AG09319 (cell line): ENCODE measurements around the gene FGF4.

ENCODE experiments used
- DNase-seq: peaks from one replicate; pipeline ENCODE4 v3.0.0-alpha.2; 2010; ENCODE audit warnings: low read depth; ENCODE audit errors: extremely low read depth
- TF ChIP-seq, protein P1 (sequence below): IDR thresholded peaks from 2 replicates; pipeline ENCODE4 v1.5.1; 2011; ENCODE audit warnings: low read depth, mild to moderate bottlenecking, inconsistent platforms, low read length, moderate library complexity

The FGF4 gene

DNA sequence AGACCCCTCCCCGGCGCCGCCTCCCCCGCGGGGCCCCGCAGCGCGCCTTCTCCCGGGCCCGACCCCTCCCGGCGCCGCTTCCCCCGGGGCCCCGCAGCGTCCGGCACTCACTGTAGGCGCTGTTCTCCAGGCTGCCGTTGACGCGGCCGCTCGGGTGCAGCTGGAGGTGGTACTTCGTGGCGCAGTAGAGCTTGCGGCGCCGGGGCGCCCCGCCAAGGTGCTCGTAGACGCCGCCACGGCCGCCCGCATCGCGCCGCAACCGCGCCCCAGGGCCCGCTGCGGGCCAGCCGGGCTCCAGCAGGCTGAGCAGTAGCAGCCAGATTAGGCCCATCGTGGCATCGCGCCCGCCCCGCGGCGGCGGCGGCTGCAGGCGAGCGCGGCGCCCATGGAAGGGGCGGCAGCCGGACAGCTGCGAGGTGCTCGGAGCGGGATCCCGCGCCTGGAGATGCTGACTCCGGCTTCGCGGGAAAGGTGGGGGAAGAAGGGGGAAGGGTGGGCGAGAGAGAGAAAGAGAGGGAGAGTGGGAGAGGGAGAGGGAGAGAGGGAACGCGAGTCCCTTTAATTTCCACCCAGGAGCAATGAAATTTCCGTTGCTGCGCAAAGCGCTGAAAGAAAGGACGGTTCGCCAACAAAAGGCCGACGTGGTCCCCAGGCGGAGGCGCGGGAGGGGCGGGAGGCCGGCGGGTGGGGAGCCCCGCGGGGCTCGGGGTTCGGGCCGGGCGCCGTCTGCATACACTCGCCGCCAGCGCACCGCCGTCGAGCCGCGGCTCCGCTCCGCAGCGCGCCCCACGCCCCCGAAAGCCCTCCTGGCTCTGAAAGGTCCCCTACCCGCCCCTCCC is 43.7 kb upstream of the FGF4 start, which contains the start of gene FGF3:
FGF3 (minus strand) TSS at position 814 of the 839 bp plus-strand sequence; CDS start at position 331, 483 bp downstream.
- DNase-seq, result no peak
- TF ChIP-seq, protein P1, sequence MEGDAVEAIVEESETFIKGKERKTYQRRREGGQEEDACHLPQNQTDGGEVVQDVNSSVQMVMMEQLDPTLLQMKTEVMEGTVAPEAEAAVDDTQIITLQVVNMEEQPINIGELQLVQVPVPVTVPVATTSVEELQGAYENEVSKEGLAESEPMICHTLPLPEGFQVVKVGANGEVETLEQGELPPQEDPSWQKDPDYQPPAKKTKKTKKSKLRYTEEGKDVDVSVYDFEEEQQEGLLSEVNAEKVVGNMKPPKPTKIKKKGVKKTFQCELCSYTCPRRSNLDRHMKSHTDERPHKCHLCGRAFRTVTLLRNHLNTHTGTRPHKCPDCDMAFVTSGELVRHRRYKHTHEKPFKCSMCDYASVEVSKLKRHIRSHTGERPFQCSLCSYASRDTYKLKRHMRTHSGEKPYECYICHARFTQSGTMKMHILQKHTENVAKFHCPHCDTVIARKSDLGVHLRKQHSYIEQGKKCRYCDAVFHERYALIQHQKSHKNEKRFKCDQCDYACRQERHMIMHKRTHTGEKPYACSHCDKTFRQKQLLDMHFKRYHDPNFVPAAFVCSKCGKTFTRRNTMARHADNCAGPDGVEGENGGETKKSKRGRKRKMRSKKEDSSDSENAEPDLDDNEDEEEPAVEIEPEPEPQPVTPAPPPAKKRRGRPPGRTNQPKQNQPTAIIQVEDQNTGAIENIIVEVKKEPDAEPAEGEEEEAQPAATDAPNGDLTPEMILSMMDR, result no peak

DNA sequence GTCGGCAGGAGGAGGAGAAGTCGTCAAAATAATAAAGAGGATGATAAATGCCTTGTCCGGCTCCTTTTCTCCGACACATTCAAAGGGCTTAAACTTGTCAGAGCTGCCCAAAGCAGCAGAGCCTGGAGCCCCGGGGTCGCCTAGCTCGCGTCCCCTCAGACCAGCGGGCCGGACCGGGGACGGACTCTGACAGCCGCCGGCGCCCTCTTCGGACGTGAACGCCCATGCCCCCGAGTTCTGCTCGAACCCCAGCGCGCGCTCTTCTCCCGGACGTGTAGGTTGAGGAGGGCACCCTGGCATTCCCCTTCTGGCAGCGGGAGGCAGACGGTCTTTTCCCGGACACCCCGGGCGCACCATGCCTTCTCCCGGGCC is 43.1 kb upstream of the FGF4 start:
- no peak for DNase-seq
- TF ChIP-seq, protein P1, result no peak

GRCh38 chr11:69817265-69818230 is 42.4 kb upstream of the FGF4 start:
- no peak for DNase-seq

DNA sequence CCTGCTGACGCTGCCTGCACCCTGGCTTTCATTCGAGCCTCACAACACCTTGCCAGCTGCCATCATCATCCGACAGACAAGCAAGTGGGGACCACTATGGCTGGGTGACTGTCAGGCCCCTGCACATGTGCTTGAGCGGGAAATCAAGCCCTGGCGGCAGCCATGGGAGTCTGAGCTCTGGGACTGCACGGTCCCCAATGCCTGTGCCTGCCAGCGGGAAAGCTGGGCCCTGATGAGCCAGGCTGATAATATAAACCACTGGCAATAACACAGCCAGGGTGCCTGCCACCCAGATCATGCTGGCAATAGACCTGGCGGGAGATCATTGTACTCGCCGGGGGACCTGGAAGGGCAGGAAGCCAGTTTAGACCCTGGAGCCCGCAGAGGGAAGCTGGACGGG is 41.5 kb upstream of the FGF4 start:
- no peak for DNase-seq
- TF ChIP-seq, protein P1, result no peak

More at GRCh38 chr11:69817265-69818230, 42.4 kb upstream of the FGF4 start:
- TF ChIP-seq, protein P1, result no peak

DNA sequence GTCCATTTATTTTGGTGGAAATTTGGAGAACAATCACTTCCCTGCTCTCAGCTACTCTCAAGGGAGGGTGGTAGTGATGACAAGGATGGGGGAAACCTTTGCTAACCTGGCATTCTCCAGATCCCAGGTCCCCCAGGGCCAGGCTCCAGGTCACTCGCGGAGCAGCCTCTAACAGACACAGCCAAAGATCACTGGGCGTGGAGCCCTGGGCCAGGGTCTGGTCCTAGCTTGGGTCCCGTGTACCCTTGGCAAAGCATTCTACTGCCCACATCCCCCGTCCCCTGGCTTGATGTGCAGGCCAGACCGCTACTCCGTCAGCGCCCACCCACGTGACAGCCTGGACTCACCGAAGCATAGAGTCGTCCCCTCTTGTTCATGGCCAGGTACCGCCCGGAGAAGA is 40.8 kb upstream of the FGF4 start:
- no peak for DNase-seq
- TF ChIP-seq, protein P1, result no peak

GRCh38 chr11:69814902-69815301 is 39.8 kb upstream of the FGF4 start:
- TF ChIP-seq, protein P1, result no peak
- no peak for DNase-seq

DNA sequence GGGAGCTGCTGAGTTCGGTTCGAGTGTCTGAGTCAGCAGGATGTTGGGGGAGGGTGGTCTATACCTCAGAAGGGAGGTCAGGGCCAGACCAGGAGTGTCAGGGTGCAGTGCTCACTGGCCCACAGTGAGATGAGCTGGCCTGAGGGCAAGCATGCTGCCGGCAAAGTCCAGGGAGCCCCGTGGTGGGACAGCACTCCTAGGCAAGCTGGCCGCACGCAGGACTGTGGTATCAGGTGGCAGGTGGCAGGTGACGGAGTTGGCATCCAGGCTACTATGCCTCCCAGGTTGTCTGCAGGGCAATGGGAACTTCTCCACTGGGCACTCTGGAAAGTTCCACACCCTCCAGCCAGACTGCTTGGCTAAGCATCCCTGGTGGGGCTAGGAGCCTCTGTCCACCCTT is 39.3 kb upstream of the FGF4 start:
- TF ChIP-seq, protein P1, result no peak
- DNase-seq, result no peak
